Activated CD4-positive, alpha-beta T cell treated with anti-CD3 and anti-CD28 coated beads for 24 hours (primary cell): ENCODE results near the gene TMEM14C.

Source experiments
- DNase-seq, 2 donors: peaks; one replicate each; pipeline ENCODE4 v3.0.0-alpha.2; 2020; ENCODE audit warnings: low read depth in 2 of 2

The TMEM14C gene

DNA sequence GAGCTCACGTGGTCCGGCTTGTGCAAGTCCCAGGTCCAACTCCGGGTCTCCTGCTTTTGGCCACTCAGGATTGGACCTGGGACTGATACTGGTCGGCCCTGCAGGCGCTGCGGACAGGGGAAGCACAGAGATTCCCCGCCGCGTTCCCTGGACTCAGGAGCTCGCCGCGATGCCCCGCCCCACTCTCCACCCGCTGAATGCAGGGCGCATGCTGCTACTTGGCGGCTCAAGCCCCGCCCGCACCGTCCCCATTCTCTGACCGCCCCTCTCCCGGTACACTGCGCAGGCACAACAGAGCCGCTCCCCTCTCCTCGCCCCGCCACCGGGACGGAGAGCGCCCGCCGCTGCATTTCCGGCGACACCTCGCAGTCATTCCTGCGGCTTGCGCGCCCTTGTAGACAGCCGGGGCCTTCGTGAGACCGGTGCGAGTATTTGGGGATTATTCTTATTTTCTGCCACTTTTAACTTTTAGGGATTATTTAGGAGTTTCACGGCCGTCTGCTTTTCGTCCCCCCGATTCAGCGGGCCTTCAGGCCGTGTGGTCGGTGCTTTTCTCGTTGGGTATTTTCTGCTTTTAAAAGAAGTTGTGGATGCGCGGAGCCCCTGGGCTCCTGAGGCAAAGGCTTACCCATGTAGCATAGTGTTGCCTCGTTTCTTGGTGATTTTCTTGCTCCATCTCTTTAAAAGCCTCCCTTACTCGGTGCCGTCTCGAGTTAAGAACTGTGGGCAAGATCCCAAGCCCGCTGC lies at the start of gene TMEM14C:
Gene TMEM14C (plus strand): TSS at position 251 of the 747 bp plus-strand sequence. CDS start 1,544 bp downstream, outside the sequence.
- peak; percentile 82 to 89 for DNase-seq

DNA sequence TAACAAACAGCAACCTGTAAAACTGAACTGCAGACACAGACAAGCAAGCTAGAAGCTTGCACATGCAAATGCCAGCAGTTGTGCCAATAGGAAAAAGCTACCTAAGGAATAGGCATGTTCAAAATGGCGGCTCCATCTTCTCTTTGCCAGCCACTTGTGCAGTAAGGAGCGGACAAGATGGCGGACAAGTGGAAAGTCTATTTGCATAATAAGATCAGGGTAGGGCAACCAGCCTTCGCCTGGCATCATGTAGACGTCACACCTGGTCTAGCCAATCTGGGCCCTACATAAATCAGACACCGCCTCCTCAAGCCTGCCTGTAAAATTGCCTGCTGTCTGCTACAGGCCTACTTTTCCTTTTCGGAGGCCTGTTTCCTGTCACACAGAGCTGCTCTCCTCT lies 46.5 kb upstream of the TMEM14C start:
- DNase-seq, result no peak

- no peak for DNase-seq
Observed at GRCh38 chr6:10678456-10678855, 44.4 kb upstream of the TMEM14C start.

GRCh38 chr6:10681795-10682194 lies 41.1 kb upstream of the TMEM14C start:
- DNase-seq, result no peak

GRCh38 chr6:10682355-10682988 lies 40.4 kb upstream of the TMEM14C start:
- no peak for DNase-seq

DNA sequence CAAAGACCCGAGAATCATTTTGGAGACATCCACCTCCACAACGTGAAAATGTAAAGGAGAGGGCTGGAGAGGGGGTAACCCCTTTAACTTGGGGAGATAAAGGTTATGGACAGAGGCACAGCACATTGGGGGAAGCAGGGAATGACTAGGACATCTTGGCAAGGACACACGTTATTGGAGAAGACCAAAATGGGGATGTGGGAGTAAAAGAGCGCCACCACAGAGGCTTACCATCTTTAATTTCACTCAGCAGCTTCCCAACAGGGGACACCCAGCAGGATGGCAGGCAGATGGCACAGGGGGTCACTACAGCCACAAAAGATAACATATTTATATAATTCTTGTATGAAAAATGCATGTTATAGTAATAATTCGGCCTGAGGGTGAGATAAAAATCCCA lies 38.3 kb upstream of the TMEM14C start:
- no peak for DNase-seq

GRCh38 chr6:10685092-10685915 lies 37.6 kb upstream of the TMEM14C start:
- DNase-seq, result no peak

GRCh38 chr6:10686901-10687300 lies 36.0 kb upstream of the TMEM14C start:
- no peak for DNase-seq

DNA sequence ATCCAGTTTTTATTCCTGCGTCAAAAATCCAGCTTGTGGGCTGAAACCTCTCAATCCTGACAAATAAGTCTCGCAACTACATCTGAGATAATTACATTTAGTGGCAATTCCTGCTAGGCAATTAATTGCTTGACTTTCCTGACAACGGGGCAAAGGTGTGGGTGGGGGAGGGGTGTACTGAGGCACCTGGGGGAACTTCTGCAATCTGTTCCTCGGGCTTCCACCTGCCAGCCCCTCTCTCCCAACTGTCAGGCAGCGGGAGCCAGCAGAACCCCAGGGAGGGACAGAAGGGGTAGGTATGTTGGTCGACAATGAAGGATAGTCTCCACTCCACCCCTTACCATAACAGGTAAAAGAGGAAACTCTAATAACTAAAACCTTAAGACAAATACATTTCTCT lies 35.3 kb upstream of the TMEM14C start:
- DNase-seq, result no peak

- no peak for DNase-seq
Observed at GRCh38 chr6:10690651-10691445, 32.0 kb upstream of the TMEM14C start.

- DNase-seq, result no peak
Observed at GRCh38 chr6:10692965-10693538, 29.8 kb upstream of the TMEM14C start.

DNA sequence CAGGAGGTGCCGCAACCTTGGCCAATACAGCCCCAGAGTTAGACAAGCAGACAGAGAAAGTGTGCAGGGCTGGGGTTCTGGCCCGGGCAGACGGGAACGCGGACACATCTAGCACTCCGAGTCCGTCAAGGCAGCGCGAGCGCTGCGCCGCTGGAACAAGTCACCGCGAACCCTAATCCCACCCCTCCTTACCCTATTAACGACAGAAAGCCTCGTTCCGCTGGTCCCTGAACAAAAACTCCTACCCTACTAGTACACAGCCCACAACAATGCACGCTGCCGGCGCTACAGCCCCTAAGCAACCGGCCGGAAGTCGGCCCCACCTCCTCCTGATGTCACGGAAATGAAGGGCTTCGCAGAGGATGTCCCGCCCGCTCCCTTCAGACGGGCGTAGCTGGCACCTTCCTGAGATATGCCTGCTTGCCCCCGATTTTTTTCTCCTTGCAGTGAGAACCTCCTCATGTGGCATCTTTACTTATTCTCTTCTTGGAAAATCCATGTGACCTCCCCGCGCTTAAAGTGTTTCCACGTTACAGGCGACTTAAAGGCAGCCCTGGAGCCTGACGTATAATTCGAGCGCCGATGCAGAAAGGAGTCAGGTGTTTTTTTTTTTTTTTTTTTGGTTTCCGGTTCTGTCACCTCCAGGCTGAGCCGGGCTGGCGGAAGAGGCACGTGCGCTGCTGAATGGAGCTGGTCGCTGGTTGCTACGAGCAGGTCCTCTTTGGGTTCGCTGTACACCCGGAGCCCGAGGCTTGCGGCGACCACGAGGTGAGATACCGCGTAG lies 28.4 kb upstream of the TMEM14C start, which contains the start of the genes C6orf52 and PAK1IP1:
Gene C6orf52 (minus strand): TSS at position 315 of the 784 bp plus-strand sequence. CDS start 7,066 bp downstream, outside the sequence.
Gene PAK1IP1 (plus strand): TSS at position 671 of the 784 bp plus-strand sequence. CDS start 14 bp downstream, at position 685.
- DNase-seq, result peak; percentile 83 to 85

GRCh38 chr6:10695086-10695657 lies 27.7 kb upstream of the TMEM14C start:
- DNase-seq, result no peak

DNA sequence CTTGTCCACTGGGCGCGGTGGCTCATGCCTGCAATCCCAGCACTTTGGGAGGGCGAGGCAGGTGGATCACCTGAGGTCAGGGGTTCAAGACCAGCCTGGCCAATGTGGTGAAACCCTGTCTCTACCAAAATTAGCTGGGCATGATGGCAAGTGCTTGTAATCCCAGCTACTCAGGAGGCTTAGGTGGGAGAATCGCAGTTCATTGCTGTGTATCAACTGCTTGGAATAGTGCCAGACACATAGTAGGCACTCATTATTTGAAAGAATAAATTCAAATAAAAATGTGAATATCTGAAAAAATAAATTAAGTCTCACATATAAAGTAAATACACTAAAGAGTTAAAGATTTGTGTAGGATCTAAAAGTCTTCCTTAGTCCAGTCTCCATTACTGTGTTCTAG lies 26.2 kb upstream of the TMEM14C start:
- no peak for DNase-seq

- no peak for DNase-seq
Observed at GRCh38 chr6:10713962-10714361, 8.9 kb upstream of the TMEM14C start.

- peak in 1 of 2 donors; percentile 6 for DNase-seq
Observed at GRCh38 chr6:10719296-10719963, 3.4 kb upstream of the TMEM14C start.

- no peak for DNase-seq
Observed at GRCh38 chr6:10719964-10720264, 3.0 kb upstream of the TMEM14C start.

DNA sequence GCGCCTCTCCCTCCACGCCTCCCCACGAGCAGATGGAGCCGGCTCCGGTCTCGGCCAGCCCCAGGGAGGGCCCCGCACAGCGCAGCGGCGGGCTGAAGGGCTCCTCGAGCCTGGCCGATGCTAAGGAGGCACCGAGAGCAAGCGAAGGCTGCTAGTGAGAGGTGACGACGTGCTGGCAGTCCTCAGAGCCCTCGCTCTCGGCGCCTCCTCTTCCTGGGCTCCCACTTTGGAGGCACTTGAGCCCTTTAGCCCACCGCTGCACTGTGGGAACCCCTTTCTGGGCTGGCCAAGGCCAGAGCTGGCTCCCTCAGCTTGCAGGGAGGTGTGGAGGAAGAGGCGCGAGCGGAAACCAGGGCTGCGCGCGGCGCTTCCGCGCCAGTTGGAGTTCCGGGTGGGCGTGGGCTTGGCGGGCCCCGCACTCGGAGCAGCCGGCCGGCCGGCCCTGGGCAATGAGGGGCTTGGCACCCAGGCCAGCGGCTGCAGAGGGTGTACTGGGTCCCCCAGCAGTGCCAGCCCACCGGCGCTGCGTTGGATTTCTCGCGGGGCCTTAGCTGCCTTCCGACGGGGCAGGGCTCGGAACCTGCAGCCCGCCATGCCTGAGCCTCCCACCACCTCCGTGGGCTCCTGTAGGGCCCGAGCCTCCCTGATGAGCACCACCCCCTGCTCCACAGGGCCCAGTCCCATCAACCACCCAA lies 2.5 kb upstream of the TMEM14C start:
- DNase-seq, result peak; percentile 24 to 38
